Measurements from ENCODE around the gene NECTIN2.

- TF ChIP-seq PPARA (CRISPR knock-in tag; IDR thresholded peaks at IDR 0.05; ENCODE audit: borderline replicate concordance) (no peak), ZFP30 (CRISPR knock-in tag; IDR thresholded peaks at IDR 0.05) (no peak), RARB (CRISPR knock-in tag; IDR thresholded peaks at IDR 0.05) (no peak), ARNTL (CRISPR knock-in tag; IDR thresholded peaks at IDR 0.05; ENCODE audit: borderline replicate concordance, low read depth) (no peak)
These were observed 31.6 kb upstream of the NECTIN2 start for GRCh38 chr19:44814517-44814916.

All from SK-N-SH treated with all-trans-retinoic acid at 6 μM for 48 hours (cell line).